ENCODE results near the gene GZF1. TPM values are rescaled to one million over a fixed set of nuclear protein-coding genes. Genes with fewer than 3 reads are reported as not detected.

Gene GZF1
- total RNA-seq (10 to 100 TPM; 16.6 to 17.8 TPM), polyA plus RNA-seq (10 to 100 TPM in 1 of 2 donors, 1 to 10 TPM in 1; 5.3 to 12.6 TPM)
- long read RNA-seq, donor 1, partial matches to known transcripts, result 0 of 1 reads
- long read RNA-seq, donor 1, other reads (novel, unspliced or antisense), result 0 of 1 reads
- long read RNA-seq, donor 2, full-length matches to known transcripts, result 2 of 2 reads
- long read RNA-seq, donor 2, partial matches to known transcripts, result 0 of 2 reads
- long read RNA-seq, donor 2, other reads (novel, unspliced or antisense), result 0 of 2 reads
- long read RNA-seq, donor 3, result 0 reads
- long read RNA-seq, donor 4, partial matches to known transcripts, result 0 of 1 reads
- long read RNA-seq, donor 4, other reads (novel, unspliced or antisense), result 0 of 1 reads
- long read RNA-seq, donor 5, full-length matches to known transcripts, result 1 of 1 reads
- long read RNA-seq, donor 5, partial matches to known transcripts, result 0 of 1 reads
- long read RNA-seq, donor 5, other reads (novel, unspliced or antisense), result 0 of 1 reads

DNA sequence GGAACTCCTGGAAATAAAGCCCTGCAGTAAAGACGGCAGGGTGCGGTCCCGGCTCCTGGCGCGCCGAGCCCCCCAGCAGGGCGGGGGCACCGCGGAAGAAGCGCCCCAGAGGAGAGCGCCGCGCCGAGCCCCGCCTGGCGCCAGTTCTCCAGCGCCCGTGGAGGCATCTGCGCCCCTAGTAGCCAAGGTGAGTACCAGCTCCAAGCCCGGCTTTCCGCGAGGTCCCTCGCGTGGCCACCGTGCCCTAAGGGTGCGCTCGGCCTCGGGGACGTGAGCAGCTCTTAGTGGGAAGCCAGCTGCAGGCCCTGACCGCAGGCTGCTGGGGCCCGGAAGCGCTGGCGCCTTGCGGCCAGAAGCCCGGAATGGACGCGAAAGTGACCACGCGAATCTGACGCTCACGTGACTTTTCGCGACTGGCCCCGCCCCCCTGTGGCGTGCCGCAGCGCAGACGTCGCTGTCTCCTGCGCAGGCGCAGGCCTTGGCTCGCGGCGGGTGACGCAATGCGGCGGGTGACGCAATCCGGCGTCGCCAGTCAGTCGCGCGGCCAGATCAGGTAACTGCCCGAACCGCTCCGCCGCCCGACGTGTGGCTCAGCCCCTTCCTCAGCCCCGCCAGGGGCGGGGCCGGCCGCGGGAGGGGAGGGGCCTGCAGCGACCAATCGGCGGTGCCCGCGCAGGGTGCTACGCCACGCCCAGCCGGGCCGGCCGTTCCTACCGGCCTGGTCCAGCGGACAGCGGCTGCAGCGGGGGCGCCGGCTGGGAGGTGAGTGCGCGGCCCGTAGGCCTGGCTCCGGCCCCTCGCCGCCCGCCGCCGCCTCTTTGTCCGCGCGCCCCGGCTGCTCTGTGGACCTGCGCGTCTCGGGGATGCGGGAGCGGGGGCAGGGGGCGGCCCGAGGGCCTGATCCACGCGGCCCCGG is at the start of gene GZF1:
TSS of gene GZF1 (plus strand) at position 707 of the 916 bp plus-strand sequence. CDS start 2,202 bp downstream, outside the sequence.
- 0% methylated on average over 82 to 114 of the region's 114 CpGs for WGBS, 2 donors

DNA sequence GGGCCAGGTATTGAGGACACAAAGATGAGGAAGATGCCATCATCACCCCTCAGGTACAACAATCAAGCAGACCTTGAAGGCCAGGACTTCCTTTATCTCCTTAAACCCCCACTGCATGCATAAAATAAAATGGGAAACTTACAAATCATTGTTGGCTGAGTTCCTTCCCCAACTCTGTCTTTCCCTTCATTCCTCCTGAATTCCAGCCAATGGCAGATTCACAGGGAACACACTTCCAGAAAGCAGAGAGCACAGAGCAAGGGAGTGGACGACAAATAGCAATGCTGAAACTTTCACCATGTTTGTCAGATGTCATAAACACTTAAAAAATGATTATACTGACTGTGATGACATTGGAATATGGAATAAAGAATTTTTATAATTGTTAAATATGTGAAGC is 48.7 kb upstream of the GZF1 start:
- 81 to 96% methylated on average over 1 of the region's 1 CpG for WGBS, 2 donors
- Histone ChIP-seq H3K9me3 (ENCODE audit: control insufficient read depth in 4 of 4, insufficient read depth in 3 of 4, low read length in 3 of 4) (no peaks in the 10 kb centered on the region), H3K4me3 (no peak overlapping the region), H3K27ac (ENCODE audit: low read depth in 1 of 2, low read length in 1 of 2) (no peak overlapping the region), H3K4me1 (ENCODE audit: control insufficient read depth in 5 of 5, insufficient read depth in 5 of 5, low read length in 5 of 5) (no peaks in the 10 kb centered on the region), H3K27me3 (ENCODE audit: control insufficient read depth in 3 of 3, insufficient read depth in 3 of 3, low read length in 2 of 3) (no peaks in the 10 kb centered on the region), H3K9ac (ENCODE audit: insufficient read depth in 1 of 2, low read length in 2 of 2) (no peak overlapping the region), H3K36me3 (ENCODE audit: control insufficient read depth in 4 of 4, insufficient read depth in 4 of 4, low read length in 4 of 4) (no peaks in the 10 kb centered on the region)
- peak in 1 of 3 donors; percentile 37 for DNase-seq
- TF ChIP-seq, protein P1, sequence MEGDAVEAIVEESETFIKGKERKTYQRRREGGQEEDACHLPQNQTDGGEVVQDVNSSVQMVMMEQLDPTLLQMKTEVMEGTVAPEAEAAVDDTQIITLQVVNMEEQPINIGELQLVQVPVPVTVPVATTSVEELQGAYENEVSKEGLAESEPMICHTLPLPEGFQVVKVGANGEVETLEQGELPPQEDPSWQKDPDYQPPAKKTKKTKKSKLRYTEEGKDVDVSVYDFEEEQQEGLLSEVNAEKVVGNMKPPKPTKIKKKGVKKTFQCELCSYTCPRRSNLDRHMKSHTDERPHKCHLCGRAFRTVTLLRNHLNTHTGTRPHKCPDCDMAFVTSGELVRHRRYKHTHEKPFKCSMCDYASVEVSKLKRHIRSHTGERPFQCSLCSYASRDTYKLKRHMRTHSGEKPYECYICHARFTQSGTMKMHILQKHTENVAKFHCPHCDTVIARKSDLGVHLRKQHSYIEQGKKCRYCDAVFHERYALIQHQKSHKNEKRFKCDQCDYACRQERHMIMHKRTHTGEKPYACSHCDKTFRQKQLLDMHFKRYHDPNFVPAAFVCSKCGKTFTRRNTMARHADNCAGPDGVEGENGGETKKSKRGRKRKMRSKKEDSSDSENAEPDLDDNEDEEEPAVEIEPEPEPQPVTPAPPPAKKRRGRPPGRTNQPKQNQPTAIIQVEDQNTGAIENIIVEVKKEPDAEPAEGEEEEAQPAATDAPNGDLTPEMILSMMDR (IDR thresholded peaks at IDR 0.05; ENCODE audit: control extremely low read depth, extremely low read depth), result no peak
- ATAC-seq (ENCODE audit: insufficient read depth, low FRiP score), result no peak

More for the DNA sequence above, at the start of gene GZF1:
- peak within 1 kb of the TSS; percentile 97 to 99 for H3K9ac ChIP-seq (ENCODE audit: insufficient read depth in 1 of 2, low read length in 2 of 2)
- H3K27ac ChIP-seq (ENCODE audit: low read depth in 1 of 2, low read length in 1 of 2), result peak within 1 kb of the TSS; percentile 97 to 99
- peak; percentile 99 for DNase-seq
- H3K9me3 ChIP-seq (ENCODE audit: control insufficient read depth in 4 of 4, insufficient read depth in 3 of 4, low read length in 3 of 4), result no peaks in the 10 kb centered on the region
- H3K4me1 ChIP-seq (ENCODE audit: control insufficient read depth in 5 of 5, insufficient read depth in 5 of 5, low read length in 5 of 5), result peaks cover 13 to 42% (median 20%) of the 10 kb centered on the region in 5 donors
- H3K4me3 ChIP-seq, result peak within 1 kb of the TSS; percentile 71
- H3K36me3 ChIP-seq (ENCODE audit: control insufficient read depth in 4 of 4, insufficient read depth in 4 of 4, low read length in 4 of 4), result peaks cover 5 to 11% (median 10%) of the 10 kb centered on the region in 4 donors
- no peaks in the 10 kb centered on the region for H3K27me3 ChIP-seq (ENCODE audit: control insufficient read depth in 3 of 3, insufficient read depth in 3 of 3, low read length in 2 of 3)
- TF ChIP-seq, protein P1 (IDR thresholded peaks at IDR 0.05; ENCODE audit: control extremely low read depth, extremely low read depth), result no peak
- peak; percentile 91 for ATAC-seq (ENCODE audit: insufficient read depth, low FRiP score)

DNA sequence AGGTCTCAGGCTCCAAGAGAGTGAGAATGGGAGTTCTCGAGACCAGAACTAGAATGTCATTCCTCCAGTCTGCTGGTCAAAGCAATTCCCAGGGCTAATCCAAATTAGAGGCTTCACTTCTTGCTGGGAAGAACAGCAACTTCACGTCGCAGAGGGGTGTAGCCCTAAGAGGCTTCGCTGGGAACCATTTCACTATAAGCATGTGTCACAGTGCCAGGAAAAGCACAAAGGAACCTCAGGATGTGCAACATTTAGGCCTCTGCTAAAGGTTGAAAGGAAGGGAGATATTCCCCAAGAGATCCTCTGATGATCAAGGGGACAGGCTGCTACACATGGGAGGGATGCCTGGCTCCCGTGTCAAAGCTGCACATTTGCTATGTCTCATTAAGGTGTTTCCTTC is 47.3 kb upstream of the GZF1 start:
- Histone ChIP-seq H3K4me1 (ENCODE audit: control insufficient read depth in 5 of 5, insufficient read depth in 5 of 5, low read length in 5 of 5) (no peaks in the 10 kb centered on the region), H3K9me3 (ENCODE audit: control insufficient read depth in 4 of 4, insufficient read depth in 3 of 4, low read length in 3 of 4) (no peaks in the 10 kb centered on the region), H3K9ac (ENCODE audit: insufficient read depth in 1 of 2, low read length in 2 of 2) (no peak overlapping the region), H3K4me3 (no peak overlapping the region), H3K27me3 (ENCODE audit: control insufficient read depth in 3 of 3, insufficient read depth in 3 of 3, low read length in 2 of 3) (no peaks in the 10 kb centered on the region), H3K36me3 (ENCODE audit: control insufficient read depth in 4 of 4, insufficient read depth in 4 of 4, low read length in 4 of 4) (no peaks in the 10 kb centered on the region), H3K27ac (ENCODE audit: low read depth in 1 of 2, low read length in 1 of 2) (no peak overlapping the region)
- TF ChIP-seq, protein P1 (IDR thresholded peaks at IDR 0.05; ENCODE audit: control extremely low read depth, extremely low read depth), result no peak
- no peak for DNase-seq
- ATAC-seq (ENCODE audit: insufficient read depth, low FRiP score), result no peak
- WGBS, 2 donors, result 92% methylated on average over 5 of the region's 5 CpGs

All from lung (tissue), 16 donors.